BLaER1 treated with 17β-estradiol and CSF1 and Interleukin-3, amounts not matched to agents 10 nM and 100 nM (cell line): ENCODE results near the gene BDH1.
A peak's percentile ranks its signal among the peaks of the same experiment; 100 is the strongest.

Experiments used
- H3K27ac ChIP-seq, 11 experiments: shearing (Covaris generic); formaldehyde crosslinking; 2 replicates each; pipeline ENCODE4 v1.8.1; 2022
- H3K27me3 ChIP-seq, 11 experiments: shearing (Covaris generic); formaldehyde crosslinking; 2 replicates each; pipeline ENCODE4 v1.8.1; 2022
- H3K36me3 ChIP-seq, 11 experiments: shearing (Covaris generic); formaldehyde crosslinking; 2 replicates each; pipeline ENCODE4 v1.8.1; 2022
- H3K4me1 ChIP-seq, 10 experiments: shearing (Covaris generic); formaldehyde crosslinking; 2 replicates each; pipeline ENCODE4 v1.8.1; 2022
- H3K4me2 ChIP-seq, 11 experiments: shearing (Covaris generic); formaldehyde crosslinking; 2 replicates each; pipeline ENCODE4 v1.8.1; 2022
- H3K4me3 ChIP-seq, 10 experiments: shearing (Covaris generic); formaldehyde crosslinking; 2 replicates each; pipeline ENCODE4 v1.8.1; 2022
- H3K9ac ChIP-seq, 11 experiments: shearing (Covaris generic); formaldehyde crosslinking; 2 replicates each; pipeline ENCODE4 v1.8.1; 2022
- H3K9me3 ChIP-seq, 11 experiments: shearing (Covaris generic); formaldehyde crosslinking; replicated peaks in 1 of 11; 2 replicates each; pipeline ENCODE4 v1.8.1; 2022
- H4K20me1 ChIP-seq, 11 experiments: shearing (Covaris generic); formaldehyde crosslinking; 2 replicates each; pipeline ENCODE4 v1.8.1; 2022
- Cebpa-rat ChIP-seq, 11 experiments: shearing (Covaris generic); IDR thresholded peaks; 2 replicates each; pipeline ENCODE4 v1.8.1; 2022

BDH1 gene

GRCh38 chr3:197508051-197508451 is 47.7 kb downstream of the BDH1 start:
- Histone ChIP-seq H3K36me3 (peaks cover 13 to 23% (median 16%) of the 10 kb centered on the region in 11 experiments), H3K27me3 (no peaks in the 10 kb centered on the region), H3K9me3 (no peaks in the 10 kb centered on the region), H3K4me2 (peak overlapping the region in 10 of 11 experiments; percentile 16 to 72 (median 47); a peak in 16 of 22 replicates), H3K4me1 (peaks cover 23 to 64% (median 49%) of the 10 kb centered on the region in 10 experiments), H4K20me1 (0 out of 22 replicates have a peak, but pooled peaks cover 0 to 19% (median 0%) of the 10 kb centered on the region in 11 experiments), H3K27ac (no peak overlapping the region), H3K4me3 (no peak overlapping the region), H3K9ac (peak overlapping the region in 3 of 11 experiments; percentile 1 to 35 (median 19); a peak in 4 of 22 replicates)
- TF ChIP-seq Cebpa-rat (IDR thresholded peaks at IDR 0.05) = no peak

GRCh38 chr3:197507541-197507940 is 48.2 kb downstream of the BDH1 start:
- Histone ChIP-seq H4K20me1 (0 out of 22 replicates have a peak, but pooled peaks cover 0 to 19% (median 0%) of the 10 kb centered on the region in 11 experiments), H3K4me1 (peaks cover 23 to 69% (median 52%) of the 10 kb centered on the region in 10 experiments), H3K27ac (no peak overlapping the region), H3K4me2 (peak overlapping the region in 9 of 11 experiments; percentile 16 to 72 (median 50); a peak in 10 of 22 replicates), H3K27me3 (no peaks in the 10 kb centered on the region), H3K9ac (0 out of 22 replicates have a peak overlapping the region, but pooled peaks of 1 of the 11 experiments have one; percentile 35), H3K4me3 (no peak overlapping the region), H3K9me3 (no peaks in the 10 kb centered on the region), H3K36me3 (peaks cover 10 to 18% (median 12%) of the 10 kb centered on the region in 11 experiments)
- TF ChIP-seq Cebpa-rat (IDR thresholded peaks at IDR 0.05) = no peak

- Histone ChIP-seq H3K4me2 (peak overlapping the region in 1 of 11 experiments; percentile 72; a peak in 1 of 22 replicates), H3K9me3 (no peaks in the 10 kb centered on the region; a peak in 1 of 22 replicates), H3K9ac (no peak overlapping the region), H3K4me1 (peaks cover 28 to 74% (median 56%) of the 10 kb centered on the region in 10 experiments), H3K27ac (no peak overlapping the region), H3K36me3 (peaks cover 5 to 14% (median 8%) of the 10 kb centered on the region in 11 experiments), H3K27me3 (no peaks in the 10 kb centered on the region), H4K20me1 (0 out of 22 replicates have a peak, but pooled peaks cover 0 to 18% (median 0%) of the 10 kb centered on the region in 11 experiments), H3K4me3 (no peak overlapping the region)
- TF ChIP-seq Cebpa-rat (IDR thresholded peaks at IDR 0.05) = no peak
Measured at GRCh38 chr3:197507081-197507480, 48.7 kb downstream of the BDH1 start.

GRCh38 chr3:197505796-197506548 is 49.8 kb downstream of the BDH1 start:
- H3K4me3 ChIP-seq = no peak overlapping the region
- H3K27me3 ChIP-seq = no peaks in the 10 kb centered on the region
- peak overlapping the region in 1 of 11 experiments; percentile 24; a peak in 2 of 22 replicates for H3K27ac ChIP-seq
- peaks cover 0 to 7% (median 0%) of the 10 kb centered on the region in 11 experiments; a peak in 3 of 22 replicates for H3K9me3 ChIP-seq
- H3K36me3 ChIP-seq = peaks cover 0 to 3% (median 0%) of the 10 kb centered on the region in 11 experiments; a peak in 7 of 22 replicates
- no peak for TF ChIP-seq Cebpa-rat (IDR thresholded peaks at IDR 0.05)
- H3K9ac ChIP-seq = peak overlapping the region in 6 of 11 experiments; percentile 1 to 44 (median 4); a peak in 1 of 22 replicates
- 0 out of 22 replicates have a peak, but pooled peaks cover 0 to 12% (median 0%) of the 10 kb centered on the region in 11 experiments for H4K20me1 ChIP-seq
- H3K4me2 ChIP-seq = peak overlapping the region; percentile 39 to 69 (median 58)
- H3K4me1 ChIP-seq = peaks cover 36 to 77% (median 60%) of the 10 kb centered on the region in 10 experiments

GRCh38 chr3:197504641-197505121 is 51.1 kb downstream of the BDH1 start:
- no peaks in the 10 kb centered on the region for H3K36me3 ChIP-seq
- H3K9me3 ChIP-seq = peaks cover 0 to 7% (median 0%) of the 10 kb centered on the region in 11 experiments; a peak in 4 of 22 replicates
- no peaks in the 10 kb centered on the region for H3K27me3 ChIP-seq
- TF ChIP-seq Cebpa-rat (IDR thresholded peaks at IDR 0.05) = no peak
- H3K4me2 ChIP-seq = peak overlapping the region in 9 of 11 experiments; percentile 5 to 64 (median 43); a peak in 10 of 22 replicates
- no peak overlapping the region for H3K4me3 ChIP-seq
- H3K27ac ChIP-seq = no peak overlapping the region
- H4K20me1 ChIP-seq = 0 out of 22 replicates have a peak, but pooled peaks cover 0 to 12% (median 0%) of the 10 kb centered on the region in 11 experiments
- peaks cover 33 to 67% (median 55%) of the 10 kb centered on the region in 10 experiments for H3K4me1 ChIP-seq
- peak overlapping the region in 2 of 11 experiments; percentile 25 to 51; a peak in 5 of 22 replicates for H3K9ac ChIP-seq

- Histone ChIP-seq H3K4me3 (no peak overlapping the region), H3K4me1 (peaks cover 31 to 64% (median 53%) of the 10 kb centered on the region in 10 experiments), H3K9ac (peak overlapping the region in 2 of 11 experiments; percentile 25 to 51; a peak in 4 of 22 replicates), H3K36me3 (no peaks in the 10 kb centered on the region), H3K27me3 (no peaks in the 10 kb centered on the region), H3K27ac (no peak overlapping the region), H3K4me2 (peak overlapping the region in 9 of 11 experiments; percentile 5 to 64 (median 43); a peak in 10 of 22 replicates), H4K20me1 (0 out of 22 replicates have a peak, but pooled peaks cover 0 to 12% (median 0%) of the 10 kb centered on the region in 11 experiments), H3K9me3 (peaks cover 0 to 7% (median 0%) of the 10 kb centered on the region in 11 experiments; a peak in 4 of 22 replicates)
- TF ChIP-seq Cebpa-rat (IDR thresholded peaks at IDR 0.05) = no peak
Measured at GRCh38 chr3:197504229-197504628, 51.5 kb downstream of the BDH1 start.

- no peak overlapping the region for H3K4me3 ChIP-seq
- H3K4me1 ChIP-seq = peaks cover 31 to 63% (median 52%) of the 10 kb centered on the region in 10 experiments
- TF ChIP-seq Cebpa-rat (IDR thresholded peaks at IDR 0.05) = no peak
- no peak overlapping the region for H3K27ac ChIP-seq
- no peak overlapping the region for H3K9ac ChIP-seq
- H3K4me2 ChIP-seq = peak overlapping the region in 7 of 11 experiments; percentile 2 to 64 (median 47); a peak in 6 of 22 replicates
- H3K9me3 ChIP-seq = peaks cover 0 to 11% (median 3%) of the 10 kb centered on the region in 11 experiments; a peak in 8 of 22 replicates
- H3K36me3 ChIP-seq = no peaks in the 10 kb centered on the region
- 0 out of 22 replicates have a peak, but pooled peaks cover 0 to 12% (median 0%) of the 10 kb centered on the region in 11 experiments for H4K20me1 ChIP-seq
- no peaks in the 10 kb centered on the region for H3K27me3 ChIP-seq
Measured at GRCh38 chr3:197503652-197504051, 52.1 kb downstream of the BDH1 start.

- Histone ChIP-seq H3K4me1 (peaks cover 35 to 64% (median 53%) of the 10 kb centered on the region in 10 experiments), H4K20me1 (no peaks in the 10 kb centered on the region), H3K36me3 (no peaks in the 10 kb centered on the region), H3K27ac (no peak overlapping the region), H3K9ac (peak overlapping the region in 3 of 11 experiments; percentile 1 to 23 (median 7); a peak in 1 of 22 replicates), H3K27me3 (no peaks in the 10 kb centered on the region), H3K9me3 (peaks cover 0 to 14% (median 6%) of the 10 kb centered on the region in 11 experiments; a peak in 8 of 22 replicates), H3K4me3 (no peak overlapping the region), H3K4me2 (peak overlapping the region; percentile 11 to 47 (median 39); a peak in 19 of 22 replicates)
- TF ChIP-seq Cebpa-rat (IDR thresholded peaks at IDR 0.05) = no peak
Measured at GRCh38 chr3:197501879-197502620, 53.7 kb downstream of the BDH1 start.
